ENCODE results near the gene LDB2.

Gene LDB2

GRCh38 chr4:16590797-16591196 lies 307.6 kb downstream of the LDB2 start:
- TF ChIP-seq MAX (IDR thresholded peaks at IDR 0.05) (no peak), TAF1 (IDR thresholded peaks at IDR 0.05; ENCODE audit: low read depth) (no peak), REST (IDR thresholded peaks at IDR 0.05; ENCODE audit: low read depth) (no peak)

GRCh38 chr4:16588651-16589050 lies 309.8 kb downstream of the LDB2 start:
- TF ChIP-seq TAF1 (IDR thresholded peaks at IDR 0.05; ENCODE audit: low read depth): no peak

- TF ChIP-seq CREB1 (IDR thresholded peaks at IDR 0.05; ENCODE audit: low read depth): no peak
- TF ChIP-seq CEBPB (IDR thresholded peaks at IDR 0.05): no peak
- no peak for TF ChIP-seq TCF12 (IDR thresholded peaks at IDR 0.05; ENCODE audit: low read depth)
- TF ChIP-seq YY1 (IDR thresholded peaks at IDR 0.05; ENCODE audit: low read depth): no peak
- TF ChIP-seq TEAD4 (IDR thresholded peaks at IDR 0.05): no peak
- TF ChIP-seq REST (IDR thresholded peaks at IDR 0.05; ENCODE audit: low read depth): no peak
Observed at GRCh38 chr4:16588149-16588548, 310.3 kb downstream of the LDB2 start.

GRCh38 chr4:16585053-16585452 lies 313.4 kb downstream of the LDB2 start:
- TF ChIP-seq USF1 (IDR thresholded peaks at IDR 0.05) (no peak), FOXM1 (IDR thresholded peaks at IDR 0.05; ENCODE audit: borderline replicate concordance, low read depth) (no peak), TAF1 (IDR thresholded peaks at IDR 0.05; ENCODE audit: low read depth) (no peak), EGR1 (IDR thresholded peaks at IDR 0.05) (no peak)

- TF ChIP-seq CEBPB (IDR thresholded peaks at IDR 0.05): no peak
- TF ChIP-seq EP300 (IDR thresholded peaks at IDR 0.05; ENCODE audit: borderline replicate concordance): no peak
- no peak for TF ChIP-seq CREB1 (IDR thresholded peaks at IDR 0.05; ENCODE audit: low read depth)
- TF ChIP-seq ZBTB7A (IDR thresholded peaks at IDR 0.05; ENCODE audit: low read depth): no peak
- no peak for TF ChIP-seq MAX (IDR thresholded peaks at IDR 0.05)
- no peak for TF ChIP-seq FOXM1 (IDR thresholded peaks at IDR 0.05; ENCODE audit: borderline replicate concordance, low read depth)
- TF ChIP-seq TCF12 (IDR thresholded peaks at IDR 0.05; ENCODE audit: low read depth): no peak
- TF ChIP-seq TEAD4 (IDR thresholded peaks at IDR 0.05): no peak
- TF ChIP-seq EGR1 (IDR thresholded peaks at IDR 0.05): no peak
- TF ChIP-seq TAF1 (IDR thresholded peaks at IDR 0.05; ENCODE audit: low read depth): no peak
- no peak for TF ChIP-seq NFIC (IDR thresholded peaks at IDR 0.05)
Observed at GRCh38 chr4:16583764-16584163, 314.7 kb downstream of the LDB2 start.

GRCh38 chr4:16582526-16582925 lies 315.9 kb downstream of the LDB2 start:
- TF ChIP-seq NFIC (IDR thresholded peaks at IDR 0.05) (no peak), YY1 (IDR thresholded peaks at IDR 0.05; ENCODE audit: low read depth) (no peak), REST (IDR thresholded peaks at IDR 0.05; ENCODE audit: low read depth) (no peak), TEAD4 (IDR thresholded peaks at IDR 0.05) (no peak), CREB1 (IDR thresholded peaks at IDR 0.05; ENCODE audit: low read depth) (no peak), ZBTB7A (IDR thresholded peaks at IDR 0.05; ENCODE audit: low read depth) (no peak), USF1 (IDR thresholded peaks at IDR 0.05) (no peak), RAD21 (IDR thresholded peaks at IDR 0.05; ENCODE audit: low read depth) (peak; percentile 37; the same call in 1 of the 2 replicates)
